BE2C (cell line): Measurements from ENCODE around the gene TMC4.
"Not testable (repeated sequence)": the region's sequence is repeated elsewhere in the genome, so short reads cannot be mapped to it uniquely, and the experiment has no call there.

Experiments used
- DNase-seq: peaks from one replicate; pipeline ENCODE4 v3.0.0-alpha.2; 2020
- H3K27me3 ChIP-seq: fragments of 250-450 bp; sonication (Bioruptor Pico); 2 replicates; pipeline ENCODE4 v1.5.1; 2020; ENCODE audit warnings: mild to moderate bottlenecking
- H3K36me3 ChIP-seq: fragments of 250-450 bp; sonication (Bioruptor Pico); 2 replicates; pipeline ENCODE4 v1.5.1; 2020; ENCODE audit warnings: mild to moderate bottlenecking
- H3K4me1 ChIP-seq: fragments of 250-450 bp; sonication (Bioruptor Pico); 2 replicates; pipeline ENCODE4 v1.5.1; 2020
- H3K4me3 ChIP-seq: 2 replicates; pipeline ENCODE4 v1.5.1; 2011; ENCODE audit warnings: low read depth, low read length
- H3K9me3 ChIP-seq: fragments of 250-450 bp; sonication (Bioruptor Pico); 2 replicates; pipeline ENCODE4 v1.5.1; 2020
- CTCF ChIP-seq: IDR thresholded peaks from 2 replicates; pipeline ENCODE4 v1.5.1; 2012; ENCODE audit warnings: mild to moderate bottlenecking, low read depth, low read length

TMC4 gene

GRCh38 chr19:54188215-54188871, 15.4 kb upstream of the TMC4 start:
- no peak for DNase-seq
- no peak for TF ChIP-seq CTCF
- Histone ChIP-seq H3K36me3 (no peaks in the 10 kb centered on the region), H3K4me1 (no peaks in the 10 kb centered on the region), H3K4me3 (peak overlapping the region; percentile 63), H3K9me3 (no peaks in the 10 kb centered on the region), H3K27me3 (no peaks in the 10 kb centered on the region)

DNA sequence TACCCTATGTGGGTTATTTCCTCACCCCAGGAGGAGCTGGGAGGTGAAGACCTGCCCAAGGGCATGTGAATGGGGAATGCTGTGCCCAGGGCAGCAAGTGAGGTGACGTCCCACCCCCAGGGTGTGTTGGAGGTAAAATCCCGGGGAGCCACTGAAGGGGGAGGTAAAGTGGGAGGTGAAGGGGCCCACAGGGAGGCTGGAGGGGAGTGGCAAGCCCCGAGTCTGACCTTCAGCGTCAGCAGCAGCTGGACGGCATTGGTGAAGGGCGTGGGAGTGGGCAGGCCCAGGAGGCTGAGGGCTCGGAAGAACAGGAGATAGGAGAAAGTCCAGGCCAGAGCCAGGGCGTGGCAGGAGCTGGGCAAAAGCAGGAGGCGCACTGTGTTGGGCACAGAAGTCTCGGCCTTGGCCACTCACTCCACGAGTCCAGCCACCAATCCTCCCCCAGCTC, 14.0 kb upstream of the TMC4 start:
- Histone ChIP-seq H3K36me3 (no peaks in the 10 kb centered on the region), H3K4me3 (no peak overlapping the region), H3K4me1 (no peaks in the 10 kb centered on the region), H3K9me3 (no peaks in the 10 kb centered on the region), H3K27me3 (no peaks in the 10 kb centered on the region)
- TF ChIP-seq CTCF = no peak
- no peak for DNase-seq

GRCh38 chr19:54186351-54186750, 13.4 kb upstream of the TMC4 start:
- H3K36me3 ChIP-seq = no peaks in the 10 kb centered on the region
- no peak overlapping the region for H3K4me3 ChIP-seq
- no peaks in the 10 kb centered on the region for H3K9me3 ChIP-seq
- no peaks in the 10 kb centered on the region for H3K27me3 ChIP-seq
- TF ChIP-seq CTCF = no peak
- DNase-seq = no peak
- no peaks in the 10 kb centered on the region for H3K4me1 ChIP-seq

- no peak for DNase-seq
- Histone ChIP-seq H3K9me3 (no peaks in the 10 kb centered on the region), H3K4me3 (no peak overlapping the region), H3K36me3 (no peaks in the 10 kb centered on the region), H3K27me3 (no peaks in the 10 kb centered on the region), H3K4me1 (peaks cover 4% of the 10 kb centered on the region; the same call in 1 of the 2 replicates)
- no peak for TF ChIP-seq CTCF
Observed at GRCh38 chr19:54183431-54183830, 10.5 kb upstream of the TMC4 start.

- H3K27me3 ChIP-seq, H3K36me3 ChIP-seq, H3K4me3 ChIP-seq, H3K4me1 ChIP-seq, DNase-seq, H3K9me3 ChIP-seq: not testable (repeated sequence)
Observed at GRCh38 chr19:54181894-54182293, 8.9 kb upstream of the TMC4 start.

DNA sequence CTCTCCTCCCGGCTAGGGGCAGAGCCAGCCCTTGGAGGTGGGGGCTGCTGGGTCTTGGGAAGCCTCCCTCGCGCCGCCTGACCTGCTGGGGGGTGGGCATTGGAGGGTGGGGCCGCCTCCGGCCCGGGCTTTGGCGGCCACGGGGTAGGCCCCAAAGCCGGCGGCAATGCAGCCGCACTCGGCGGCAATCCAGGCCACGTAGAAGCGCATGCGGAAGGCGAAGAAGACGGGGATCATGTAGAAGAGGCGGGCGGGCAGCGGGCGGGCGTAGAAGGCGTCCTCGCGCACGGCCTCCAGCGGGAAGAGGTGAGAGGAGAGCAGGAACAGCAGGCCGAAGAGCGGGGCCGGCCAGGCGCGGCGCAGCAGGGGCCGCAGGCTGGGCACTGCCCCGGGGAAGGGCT, 7.7 kb upstream of the TMC4 start:
- no peaks in the 10 kb centered on the region for H3K27me3 ChIP-seq
- no peaks in the 10 kb centered on the region for H3K9me3 ChIP-seq
- DNase-seq = no peak

More for the DNA sequence above, 7.7 kb upstream of the TMC4 start:
- Histone ChIP-seq H3K36me3 (no peaks in the 10 kb centered on the region), H3K4me3 (no peak overlapping the region), H3K4me1 (peaks cover 4% of the 10 kb centered on the region; the same call in 1 of the 2 replicates)
- no peak for TF ChIP-seq CTCF
